PFSK-1 (cell line): ENCODE results near the gene PDZD8.

ENCODE experiments used
- FOXP2 ChIP-seq: optimal IDR thresholded peaks from 2 replicates; pipeline ENCODE3; 2011; ENCODE audit warnings: borderline replicate concordance, control low read depth, inconsistent platforms; ENCODE audit not compliant: insufficient read depth; ENCODE audit errors: extremely low read length, extremely low read depth
- POLR2AphosphoS5 ChIP-seq: IDR thresholded peaks from 2 replicates; pipeline ENCODE4 v1.6.1; 2012; ENCODE audit warnings: low read depth, mild to moderate bottlenecking, control low read depth, low read length, moderate library complexity
- SIN3A ChIP-seq: IDR thresholded peaks from 2 replicates; pipeline ENCODE4 v1.6.1; 2012; ENCODE audit warnings: mild to moderate bottlenecking, low read length, moderate library complexity, borderline replicate concordance; ENCODE audit not compliant: insufficient read depth
- TAF1 ChIP-seq: IDR thresholded peaks from 2 replicates; pipeline ENCODE4 v1.6.1; 2012; ENCODE audit warnings: low read length, control low read depth, borderline replicate concordance; ENCODE audit not compliant: insufficient read depth
- TF ChIP-seq, protein P1 (sequence below), 2 experiments: IDR thresholded peaks; 2 replicates each; pipeline versions ENCODE4 v1.6.1 to v1.8.0; 2011 to 2012; ENCODE audit warnings: low read depth in 2 of 2, low read length in 2 of 2, control low read depth in 1 of 2, inconsistent platforms in 1 of 2, mild to moderate bottlenecking in 1 of 2, moderate library complexity in 1 of 2; ENCODE audit not compliant: insufficient read depth in 1 of 2

DNA sequence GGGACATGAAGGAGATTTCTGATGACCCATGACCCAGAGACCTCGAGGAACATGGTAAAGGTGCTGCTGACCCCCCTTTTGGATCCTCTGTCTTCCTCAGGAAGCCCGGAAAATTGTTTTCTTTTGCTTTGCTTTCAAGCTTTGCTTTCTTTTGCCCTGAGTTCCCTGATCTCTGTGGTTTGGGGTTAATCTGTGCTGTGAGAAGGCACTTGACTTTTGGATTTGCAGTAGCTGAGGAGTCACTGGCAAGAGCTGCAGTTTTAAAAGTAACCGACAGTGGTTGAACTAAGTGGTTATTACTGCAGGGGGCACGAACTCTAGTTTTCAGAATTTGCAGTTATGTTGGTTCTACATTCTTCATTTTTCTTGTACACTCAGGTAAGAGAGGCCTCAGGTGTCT, 53.0 kb downstream of the PDZD8 start:
- TF ChIP-seq TAF1 (no peak), SIN3A (no peak), POLR2AphosphoS5 (no peak), FOXP2 (no peak)
- TF ChIP-seq, protein P1, sequence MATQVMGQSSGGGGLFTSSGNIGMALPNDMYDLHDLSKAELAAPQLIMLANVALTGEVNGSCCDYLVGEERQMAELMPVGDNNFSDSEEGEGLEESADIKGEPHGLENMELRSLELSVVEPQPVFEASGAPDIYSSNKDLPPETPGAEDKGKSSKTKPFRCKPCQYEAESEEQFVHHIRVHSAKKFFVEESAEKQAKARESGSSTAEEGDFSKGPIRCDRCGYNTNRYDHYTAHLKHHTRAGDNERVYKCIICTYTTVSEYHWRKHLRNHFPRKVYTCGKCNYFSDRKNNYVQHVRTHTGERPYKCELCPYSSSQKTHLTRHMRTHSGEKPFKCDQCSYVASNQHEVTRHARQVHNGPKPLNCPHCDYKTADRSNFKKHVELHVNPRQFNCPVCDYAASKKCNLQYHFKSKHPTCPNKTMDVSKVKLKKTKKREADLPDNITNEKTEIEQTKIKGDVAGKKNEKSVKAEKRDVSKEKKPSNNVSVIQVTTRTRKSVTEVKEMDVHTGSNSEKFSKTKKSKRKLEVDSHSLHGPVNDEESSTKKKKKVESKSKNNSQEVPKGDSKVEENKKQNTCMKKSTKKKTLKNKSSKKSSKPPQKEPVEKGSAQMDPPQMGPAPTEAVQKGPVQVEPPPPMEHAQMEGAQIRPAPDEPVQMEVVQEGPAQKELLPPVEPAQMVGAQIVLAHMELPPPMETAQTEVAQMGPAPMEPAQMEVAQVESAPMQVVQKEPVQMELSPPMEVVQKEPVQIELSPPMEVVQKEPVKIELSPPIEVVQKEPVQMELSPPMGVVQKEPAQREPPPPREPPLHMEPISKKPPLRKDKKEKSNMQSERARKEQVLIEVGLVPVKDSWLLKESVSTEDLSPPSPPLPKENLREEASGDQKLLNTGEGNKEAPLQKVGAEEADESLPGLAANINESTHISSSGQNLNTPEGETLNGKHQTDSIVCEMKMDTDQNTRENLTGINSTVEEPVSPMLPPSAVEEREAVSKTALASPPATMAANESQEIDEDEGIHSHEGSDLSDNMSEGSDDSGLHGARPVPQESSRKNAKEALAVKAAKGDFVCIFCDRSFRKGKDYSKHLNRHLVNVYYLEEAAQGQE (IDR thresholded peaks at IDR 0.05; ENCODE audit: insufficient read depth in 1 of 2, low read depth in 2 of 2, low read length in 2 of 2): no peak
